HPDE6-E6E7 (cell line): ENCODE results near the gene NCKAP5L.

Experiments used
- DNase-seq: peaks from one replicate; pipeline ENCODE4 v3.0.0; 2011; ENCODE audit warnings: missing footprints; ENCODE audit errors: extremely low spot score

NCKAP5L gene

GRCh38 chr12:49824895-49825294 is 3.3 kb downstream of the NCKAP5L start:
- DNase-seq = no peak

- no peak for DNase-seq
Measured at GRCh38 chr12:49824416-49824815, 3.8 kb downstream of the NCKAP5L start.

GRCh38 chr12:49823951-49824350 is 4.3 kb downstream of the NCKAP5L start:
- no peak for DNase-seq

GRCh38 chr12:49823350-49823749 is 4.9 kb downstream of the NCKAP5L start:
- DNase-seq = no peak

- DNase-seq = no peak
Measured at GRCh38 chr12:49821373-49822287, 6.6 kb downstream of the NCKAP5L start.

GRCh38 chr12:49819786-49820185 is 8.4 kb downstream of the NCKAP5L start:
- DNase-seq = no peak

GRCh38 chr12:49818241-49818895 is 9.8 kb downstream of the NCKAP5L start:
- DNase-seq = no peak

GRCh38 chr12:49813131-49813530 is 15.1 kb downstream of the NCKAP5L start:
- DNase-seq = no peak

- DNase-seq = no peak
Measured at GRCh38 chr12:49811961-49812401, 16.2 kb downstream of the NCKAP5L start.

- no peak for DNase-seq
Measured at GRCh38 chr12:49811136-49811535, 17.1 kb downstream of the NCKAP5L start.

GRCh38 chr12:49809906-49810389 is 18.3 kb downstream of the NCKAP5L start:
- no peak for DNase-seq

- no peak for DNase-seq
Measured at GRCh38 chr12:49809381-49809905, 18.8 kb downstream of the NCKAP5L start.

GRCh38 chr12:49808686-49809380 is 19.4 kb downstream of the NCKAP5L start:
- no peak for DNase-seq

- no peak for DNase-seq
Measured at GRCh38 chr12:49807991-49808580, 20.1 kb downstream of the NCKAP5L start.

- no peak for DNase-seq
Measured at GRCh38 chr12:49806877-49807276, 21.3 kb downstream of the NCKAP5L start.

GRCh38 chr12:49806321-49806813 is 21.8 kb downstream of the NCKAP5L start:
- DNase-seq = no peak

GRCh38 chr12:49805409-49805808 is 22.8 kb downstream of the NCKAP5L start:
- no peak for DNase-seq

- DNase-seq = no peak
Measured at GRCh38 chr12:49804821-49805220, 23.4 kb downstream of the NCKAP5L start.

- DNase-seq = no peak
Measured at GRCh38 chr12:49803693-49804450, 24.3 kb downstream of the NCKAP5L start.
